ENCODE results near the gene ANKRD53. TPM values are rescaled to one million over a fixed set of nuclear protein-coding genes. Genes with fewer than 3 reads are reported as not detected.
A peak's percentile ranks its signal among the peaks of the same experiment; 100 is the strongest.

ANKRD53 gene
- total and polyA plus RNA-seq, 9 of the 15 experiments (the other 6 are each of a cell fraction or from before 2014, with no cell fraction given): 0.18 TPM; not detected in 8

DNA sequence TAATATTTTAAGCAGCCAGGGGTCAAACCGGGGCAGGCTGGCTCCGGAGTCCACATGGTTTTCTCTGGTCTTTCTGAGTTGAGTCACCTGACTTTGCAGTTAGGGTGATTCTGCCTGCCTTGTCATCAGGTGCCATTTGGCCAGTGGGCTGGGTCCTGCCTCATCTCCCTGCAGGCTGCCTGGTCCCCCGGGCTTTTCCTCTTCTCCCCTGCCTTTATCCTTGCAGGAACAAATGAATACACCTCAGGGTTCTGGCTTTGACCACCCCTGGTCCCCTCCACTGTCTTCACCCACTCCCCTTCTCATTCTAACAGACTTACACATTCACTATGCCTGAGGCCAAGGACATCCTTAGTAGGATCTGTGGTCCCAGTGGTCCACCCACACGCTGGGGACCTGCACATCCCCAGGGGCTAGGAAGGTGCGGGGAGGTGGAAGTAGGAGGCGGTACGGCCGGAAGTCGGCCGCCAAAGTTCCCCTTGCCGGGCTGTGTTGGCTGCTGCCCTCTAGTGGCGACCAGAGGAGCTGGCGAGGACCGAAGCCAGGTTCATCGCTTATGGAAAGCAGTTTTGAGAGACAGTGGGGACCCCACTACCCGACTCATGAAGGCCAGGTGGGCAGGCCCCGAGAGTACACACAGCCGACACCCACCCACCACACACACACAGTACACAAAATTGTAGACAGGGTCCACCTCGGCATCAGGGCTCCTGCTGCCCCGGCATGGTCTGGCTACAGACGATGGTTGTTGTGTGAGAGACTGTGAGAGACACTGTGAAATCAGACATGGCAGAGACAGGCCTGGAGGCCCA lies 22.6 kb downstream of the ANKRD53 start (continued):
- TF ChIP-seq, protein P1, sequence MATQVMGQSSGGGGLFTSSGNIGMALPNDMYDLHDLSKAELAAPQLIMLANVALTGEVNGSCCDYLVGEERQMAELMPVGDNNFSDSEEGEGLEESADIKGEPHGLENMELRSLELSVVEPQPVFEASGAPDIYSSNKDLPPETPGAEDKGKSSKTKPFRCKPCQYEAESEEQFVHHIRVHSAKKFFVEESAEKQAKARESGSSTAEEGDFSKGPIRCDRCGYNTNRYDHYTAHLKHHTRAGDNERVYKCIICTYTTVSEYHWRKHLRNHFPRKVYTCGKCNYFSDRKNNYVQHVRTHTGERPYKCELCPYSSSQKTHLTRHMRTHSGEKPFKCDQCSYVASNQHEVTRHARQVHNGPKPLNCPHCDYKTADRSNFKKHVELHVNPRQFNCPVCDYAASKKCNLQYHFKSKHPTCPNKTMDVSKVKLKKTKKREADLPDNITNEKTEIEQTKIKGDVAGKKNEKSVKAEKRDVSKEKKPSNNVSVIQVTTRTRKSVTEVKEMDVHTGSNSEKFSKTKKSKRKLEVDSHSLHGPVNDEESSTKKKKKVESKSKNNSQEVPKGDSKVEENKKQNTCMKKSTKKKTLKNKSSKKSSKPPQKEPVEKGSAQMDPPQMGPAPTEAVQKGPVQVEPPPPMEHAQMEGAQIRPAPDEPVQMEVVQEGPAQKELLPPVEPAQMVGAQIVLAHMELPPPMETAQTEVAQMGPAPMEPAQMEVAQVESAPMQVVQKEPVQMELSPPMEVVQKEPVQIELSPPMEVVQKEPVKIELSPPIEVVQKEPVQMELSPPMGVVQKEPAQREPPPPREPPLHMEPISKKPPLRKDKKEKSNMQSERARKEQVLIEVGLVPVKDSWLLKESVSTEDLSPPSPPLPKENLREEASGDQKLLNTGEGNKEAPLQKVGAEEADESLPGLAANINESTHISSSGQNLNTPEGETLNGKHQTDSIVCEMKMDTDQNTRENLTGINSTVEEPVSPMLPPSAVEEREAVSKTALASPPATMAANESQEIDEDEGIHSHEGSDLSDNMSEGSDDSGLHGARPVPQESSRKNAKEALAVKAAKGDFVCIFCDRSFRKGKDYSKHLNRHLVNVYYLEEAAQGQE (IDR thresholded peaks at IDR 0.05; ENCODE audit: borderline replicate concordance): peak; percentile 32; the same call in 1 of the 2 replicates
- TF ChIP-seq, protein P1 (CRISPR knock-in tag; IDR thresholded peaks at IDR 0.05; ENCODE audit: low read depth): no peak
- TF ChIP-seq NR2C2 (CRISPR knock-in tag; IDR thresholded peaks at IDR 0.05) (no peak), NR2C2 (tag; IDR thresholded peaks at IDR 0.05) (0 out of 2 replicates have a peak, but pooled peaks have one; percentile 17), FOXK2 (conservative IDR thresholded peaks at IDR 0.05 in 1 of 2, IDR thresholded peaks at IDR 0.05 in 1 of 2; ENCODE audit: low read depth in 2 of 2) (0 out of 4 replicates have a peak, but pooled peaks of 1 of the 2 experiments have one; percentile 18), CBX3 (IDR thresholded peaks at IDR 0.05; ENCODE audit: borderline replicate concordance in 1 of 2, low read length in 2 of 2) (peak in 1 of 2 experiments; percentile 69; a peak in 2 of 3 replicates), TCF7L2 (IDR thresholded peaks at IDR 0.05; ENCODE audit: low read depth, low read length) (no peak), ETV5 (CRISPR knock-in tag; IDR thresholded peaks at IDR 0.05; ENCODE audit: low read depth) (peak; percentile 87), ATF7 (IDR thresholded peaks at IDR 0.05) (0 out of 2 replicates have a peak, but pooled peaks have one; percentile 22), ATF1 (CRISPR knock-in tag; IDR thresholded peaks at IDR 0.05) (no peak), ATF1 (tag; IDR thresholded peaks at IDR 0.05) (0 out of 2 replicates have a peak, but pooled peaks have one; percentile 19), KDM4B (IDR thresholded peaks at IDR 0.05; ENCODE audit: borderline replicate concordance in 2 of 2, low read depth in 1 of 2) (no peak), ETV1 (tag; conservative IDR thresholded peaks at IDR 0.05; ENCODE audit: low read depth) (peak; percentile 95), POLR2H (tag; IDR thresholded peaks at IDR 0.05; ENCODE audit: low read depth) (no peak), CBX2 (IDR thresholded peaks at IDR 0.05; ENCODE audit: insufficient read depth, low read length, poor library complexity, severe bottlenecking) (no peak), LCOR (CRISPR knock-in tag; IDR thresholded peaks at IDR 0.05) (peak; percentile 58; the same call in 1 of the 2 replicates), ESRRA (IDR thresholded peaks at IDR 0.05; ENCODE audit: borderline replicate concordance, low read depth) (no peak; the same call in 1 of the 2 replicates), PHF20 (IDR thresholded peaks at IDR 0.05; ENCODE audit: partially characterized antibody) (peak; percentile 77), ETV6 (IDR thresholded peaks at IDR 0.05; ENCODE audit: borderline replicate concordance in 1 of 2, low read depth in 2 of 2, low read length in 1 of 2) (0 out of 4 replicates have a peak, but pooled peaks of 1 of the 2 experiments have one; percentile 46), ETV6 (CRISPR knock-in tag; IDR thresholded peaks at IDR 0.05; ENCODE audit: borderline replicate concordance) (no peak)

Data from K562 (cell line).